MCF 10A (cell line): ENCODE data around the gene STOML1. TPM values are rescaled to one million over a fixed set of nuclear protein-coding genes. Genes with fewer than 3 reads are reported as not detected.
A peak's percentile ranks its signal among the peaks of the same experiment; 100 is the strongest.

Experiments
- BruUV-seq: library from RNA; stranded (reverse); fragments of 400-500 nt; replicated peaks from 2 replicates; lab custom pipeline; 2021; lab: Mats Ljungman, UMichigan
- CTCF ChIA-PET: fragments of 300-600 bp; sonication (Branson Sonifier 250); formaldehyde crosslinking; extraction: SDS; loops from one replicate; lab custom pipeline; 2021; ENCODE audit warnings: antibody characterized with exemption, inconsistent platforms; lab: Yijun Ruan, JAX
- POLR2A ChIA-PET: fragments of 300-600, 350-650 bp; sonication (Branson Sonifier 250); formaldehyde crosslinking; extraction: SDS; loops from one replicate; lab custom pipeline; 2020; ENCODE audit warnings: antibody characterized with exemption, inconsistent platforms; lab: Yijun Ruan, JAX
- DNase-seq: peaks from one replicate; pipeline ENCODE4 v3.0.0-alpha.2; 2018; ENCODE audit not compliant: unreplicated experiment
- H3K27ac Mint-ChIP-seq: one replicate; pipeline ENCODE4 v1.8.0; 2022; ENCODE audit warnings: mild to moderate bottlenecking, low read depth, mixed read lengths; ENCODE audit not compliant: unreplicated experiment
- H3K27me3 Mint-ChIP-seq: one replicate; pipeline ENCODE4 v1.8.0; 2022; ENCODE audit warnings: mixed read lengths; ENCODE audit not compliant: insufficient read depth, unreplicated experiment
- H3K36me3 Mint-ChIP-seq: one replicate; pipeline ENCODE4 v1.8.0; 2022; ENCODE audit warnings: mild to moderate bottlenecking, moderate library complexity, mixed read lengths; ENCODE audit not compliant: insufficient read depth, unreplicated experiment
- H3K4me1 Mint-ChIP-seq: one replicate; pipeline ENCODE4 v1.8.0; 2022; ENCODE audit warnings: mixed read lengths; ENCODE audit not compliant: insufficient read depth, unreplicated experiment
- H3K4me3 Mint-ChIP-seq: one replicate; pipeline ENCODE4 v1.8.0; 2022; ENCODE audit warnings: mild to moderate bottlenecking, moderate library complexity, mixed read lengths; ENCODE audit not compliant: unreplicated experiment
- H3K9me3 Mint-ChIP-seq: one replicate; pipeline ENCODE4 v1.8.0; 2022; ENCODE audit warnings: mixed read lengths; ENCODE audit not compliant: unreplicated experiment
- CTCF ChIP-seq: fragments of 200-600 bp; IDR thresholded peaks from one replicate; pipeline ENCODE4 v1.8.0; 2022; ENCODE audit warnings: antibody characterized with exemption, mild to moderate bottlenecking; ENCODE audit not compliant: unreplicated experiment
- intact Hi-C: fragments of 100-400 bp; cut with micrococcal nuclease; formaldehyde crosslinking; loops from 2 replicates; pipeline ENCODE4 v1.14.1; 2022
- total RNA-seq: library from RNA; stranded (reverse); gene quantifications from 2 replicates; pipeline ENCODE4 v1.2.3, GENCODE V29; 2022

Gene STOML1
- total RNA-seq, 1 experiment from 2014 or later: 17.6 TPM

- POLR2A ChIA-PET: interaction anchor here (0.8 to 1.5 kb wide), 6 partner anchors 14 to 41 kb away, joined by 3 to 8 read pairs (median 4); partner anchors contain the start of gene PML
- intact Hi-C loops: no loop called here
- Mint-ChIP-seq H3K27ac (peak overlapping the region; percentile 17), H3K36me3 (peaks cover 15% of the 10 kb centered on the region), H3K4me3 (no peak overlapping the region), H3K27me3 (no peaks in the 10 kb centered on the region), H3K4me1 (peaks cover 33% of the 10 kb centered on the region), H3K9me3 (no peaks in the 10 kb centered on the region)
- no peak for TF ChIP-seq CTCF
- no peak for DNase-seq
- no TSS peak for BruUV-seq
- CTCF ChIA-PET: interaction anchor here (0.8 to 1.3 kb wide), 4 partner anchors 12 to 40 kb away, joined by 3 to 4 read pairs (median 3); no protein-coding TSS in a partner anchor
These were observed 21.3 kb upstream of the STOML1 start for GRCh38 chr15:74013374-74013894.

GRCh38 chr15:74011610-74012009 is 19.5 kb upstream of the STOML1 start:
- ChIA-PET POLR2A (interaction anchor here (1.4 to 2.0 kb wide), 3 partner anchors 14 to 30 kb away, joined by 4 to 10 read pairs (median 8); partner anchors contain the start of gene PML), CTCF (interaction anchor here (0.5 to 1.2 kb wide), 3 partner anchors 14 to 19 kb away, joined by 3 to 5 read pairs (median 4); partner anchors contain the start of gene PML)
- Mint-ChIP-seq H3K4me1 (peaks cover 44% of the 10 kb centered on the region), H3K27ac (no peak overlapping the region), H3K27me3 (no peaks in the 10 kb centered on the region), H3K4me3 (peak overlapping the region; percentile 18), H3K9me3 (no peaks in the 10 kb centered on the region), H3K36me3 (peaks cover 29% of the 10 kb centered on the region)
- intact Hi-C loops: no loop called here
- no TSS peak for BruUV-seq
- DNase-seq: peak; percentile 42
- TF ChIP-seq CTCF: no peak

GRCh38 chr15:74010929-74011540 is 18.9 kb upstream of the STOML1 start:
- H3K9me3 Mint-ChIP-seq: no peaks in the 10 kb centered on the region
- H3K36me3 Mint-ChIP-seq: peaks cover 35% of the 10 kb centered on the region
- peaks cover 49% of the 10 kb centered on the region for H3K4me1 Mint-ChIP-seq
- no peaks in the 10 kb centered on the region for H3K27me3 Mint-ChIP-seq
- DNase-seq: peak; percentile 88
- H3K27ac Mint-ChIP-seq: peak overlapping the region; percentile 39
- ChIA-PET CTCF (interaction anchor here (0.5 to 1.5 kb wide), 7 partner anchors 9 to 448 kb away, joined by 3 to 6 read pairs (median 4); partner anchors contain the start of gene PML), POLR2A (interaction anchor here (1.4 to 2.0 kb wide), 4 partner anchors 13 to 30 kb away, joined by 4 to 10 read pairs (median 6); partner anchors contain the start of gene PML)
- BruUV-seq: no TSS peak
- H3K4me3 Mint-ChIP-seq: peak overlapping the region; percentile 18
- no peak for TF ChIP-seq CTCF
- intact Hi-C loops: no loop called here

- no peak for DNase-seq
- peaks cover 47% of the 10 kb centered on the region for H3K4me1 Mint-ChIP-seq
- H3K4me3 Mint-ChIP-seq: no peak overlapping the region
- no peaks in the 10 kb centered on the region for H3K27me3 Mint-ChIP-seq
- BruUV-seq: no TSS peak
- peaks cover 54% of the 10 kb centered on the region for H3K36me3 Mint-ChIP-seq
- no peak for TF ChIP-seq CTCF
- intact Hi-C loops: no loop called here
- H3K9me3 Mint-ChIP-seq: no peaks in the 10 kb centered on the region
- ChIA-PET POLR2A (no interaction called here), CTCF (interaction anchor here (0.6 to 0.7 kb wide), 2 partner anchors 139 to 303 kb away, joined by 3 read pairs; no protein-coding TSS in a partner anchor)
- H3K27ac Mint-ChIP-seq: peak overlapping the region; percentile 27
These were observed 16.8 kb upstream of the STOML1 start for GRCh38 chr15:74008901-74009300.
